H1 (cell line): ENCODE measurements around the gene FGGY. TPM values are rescaled to one million over a fixed set of nuclear protein-coding genes. Genes with fewer than 3 reads are reported as not detected.

Experiments
- EP300 ChIP-seq, 2 experiments: IDR thresholded peaks; 1 replicate in 1 of 2; 2 replicates in 1 of 2; pipeline ENCODE4 v1.6.1; 2011 to 2012; ENCODE audit warnings: low read depth in 2 of 2, low read length in 2 of 2, mild to moderate bottlenecking in 2 of 2, borderline replicate concordance in 1 of 2, inconsistent platforms in 1 of 2, moderate library complexity in 1 of 2
- GTF2F1 ChIP-seq: IDR thresholded peaks from 2 replicates; pipeline ENCODE4 v1.6.1; 2012; ENCODE audit warnings: low read depth, low read length, improper control_type of control experiment, borderline replicate concordance
- HDAC2 ChIP-seq, 2 experiments: fragments of 300-600 bp in 1 of 2; sonication (generic) in 1 of 2; IDR thresholded peaks; 2 replicates each; pipeline ENCODE4 v1.6.1; 2011 to 2012; ENCODE audit warnings: low read depth in 2 of 2, low read length in 2 of 2, mild to moderate bottlenecking in 2 of 2, moderate library complexity in 2 of 2, borderline replicate concordance in 1 of 2, inconsistent platforms in 1 of 2
- SAP30 ChIP-seq: fragments of 300-600 bp; sonication (generic); IDR thresholded peaks from 2 replicates; pipeline ENCODE4 v1.7.1; 2012; ENCODE audit warnings: low read length, moderate library complexity, mild to moderate bottlenecking, inconsistent platforms; ENCODE audit not compliant: insufficient read depth, insufficient replicate concordance
- SP2 ChIP-seq: IDR thresholded peaks from 2 replicates; pipeline ENCODE4 v1.6.1; 2012; ENCODE audit warnings: mild to moderate bottlenecking, low read length, inconsistent platforms
- SUZ12 ChIP-seq: fragments of 200-600 bp; sonication (generic); IDR thresholded peaks from 2 replicates; pipeline ENCODE4 v1.6.1; 2012; ENCODE audit warnings: mild to moderate bottlenecking, inconsistent platforms, low read length, moderate library complexity, mixed read lengths
- polyA plus RNA-seq, 7 experiments: library from polyadenylated mRNA; depleted of rRNA in 3 of 7; stranded (reverse) in 5 of 7; unstranded in 2 of 7; fragments of >200 nt in 5 of 7; fragments of 200-250 nt in 2 of 7; gene quantifications; 1 replicate in 5 of 7; 2 replicates in 1 of 7; 4 replicates in 1 of 7; pipeline versions ENCODE4 v1.2.1 to v1.2.3, GENCODE V29; 2011 to 2013; ENCODE audit warnings: missing spikeins in 2 of 7, mixed read lengths in 2 of 7
- total RNA-seq: library from RNA; stranded (reverse); fragmentation: NEBNext Ultra II Directional; extraction: Animal tissue kit (Norgen Biotek cat#: 25700); gene quantifications from 2 replicates; pipeline ENCODE4 v1.2.1, GENCODE V29; 2021

The FGGY gene
- total and polyA plus RNA-seq, 2 of the 8 experiments (the other 6 are each of a cell fraction or from before 2014, with no cell fraction given) = 10.3 to 12.5 TPM

DNA sequence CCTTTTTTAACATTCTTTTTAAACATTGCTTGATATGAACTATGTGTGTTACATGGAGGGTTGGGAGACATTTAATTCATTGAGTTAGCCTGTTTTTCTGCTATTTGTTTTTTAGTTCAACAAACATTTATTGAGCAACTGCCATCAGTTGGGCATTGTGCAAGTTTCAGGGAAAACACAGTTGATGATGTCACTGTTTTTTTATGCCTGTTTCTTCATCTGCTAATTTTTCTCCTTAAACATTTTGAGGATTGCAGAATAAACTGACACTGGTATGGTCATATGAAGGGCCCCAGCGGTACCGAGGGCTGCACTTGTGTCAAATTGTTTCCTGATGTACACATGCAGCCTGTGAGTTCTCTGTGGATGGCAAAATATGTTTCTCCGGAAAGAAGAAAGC lies 253.0 kb downstream of the FGGY start (continued):
- no peak for TF ChIP-seq HDAC2 (IDR thresholded peaks at IDR 0.05; ENCODE audit: borderline replicate concordance in 1 of 2, low read depth in 2 of 2, low read length in 2 of 2)
- no peak for TF ChIP-seq SAP30
- no peak for TF ChIP-seq EP300 (IDR thresholded peaks at IDR 0.05; ENCODE audit: borderline replicate concordance in 1 of 2, low read depth in 2 of 2, low read length in 2 of 2)
- no peak for TF ChIP-seq SUZ12
- TF ChIP-seq SP2 = no peak
- TF ChIP-seq GTF2F1 = no peak
